SK-N-SH (cell line): ENCODE results near the gene ISM1. TPM values are rescaled to one million over a fixed set of nuclear protein-coding genes. Genes with fewer than 3 reads are reported as not detected.

Source experiments
- CTCF ChIA-PET: fragments of 300-600, 350-600 bp; formaldehyde crosslinking; extraction: SDS; loops from one replicate; lab custom pipeline; 2021; lab: Yijun Ruan, JAX
- POLR2A ChIA-PET: fragments of 350-600 bp; sonication (Branson Sonifier 250); formaldehyde crosslinking; extraction: SDS; loops from one replicate; lab custom pipeline; 2020; ENCODE audit warnings: antibody characterized with exemption, inconsistent platforms; lab: Yijun Ruan, JAX
- DNase-seq: peaks from one replicate; pipeline ENCODE4 v3.0.0; 2012
- H2AFZ ChIP-seq: fragments of 200-600 bp; sonication (generic); 2 replicates; pipeline ENCODE4 v1.8.1; 2016; ENCODE audit warnings: antibody characterized with exemption, mild to moderate bottlenecking, low read depth
- H3F3A ChIP-seq: fragments of 200-600 bp; sonication (generic); replicated peaks from 2 replicates; pipeline ENCODE3; 2016; ENCODE audit warnings: antibody characterized with exemption, mild to moderate bottlenecking; ENCODE audit not compliant: insufficient read depth
- H3K27ac ChIP-seq, 2 experiments: fragments of 200-500 bp in 1 of 2; fragments of 200-600 bp in 1 of 2; sonication (Bioruptor generic) in 1 of 2; sonication (generic), shearing (Covaris generic) in 1 of 2; 2 replicates each; pipeline versions ENCODE4 v1.5.1 to v1.6.1; 2014 to 2016; ENCODE audit warnings: low read depth in 2 of 2, inconsistent platforms in 1 of 2, low read length in 1 of 2, mild to moderate bottlenecking in 1 of 2, mixed read lengths in 1 of 2
- H3K27me3 ChIP-seq: fragments of 200-600 bp; sonication (generic), shearing (Covaris generic); 2 replicates; pipeline ENCODE4 v1.6.1; 2016; ENCODE audit warnings: mixed run types; ENCODE audit not compliant: insufficient read depth
- H3K36me3 ChIP-seq, 2 experiments: fragments of 200-500 bp in 1 of 2; fragments of 200-600 bp in 1 of 2; sonication (Bioruptor generic) in 1 of 2; sonication (generic) in 1 of 2; replicated peaks in 1 of 2; 2 replicates each; pipeline versions ENCODE3 to v1.5.1; 2014 to 2016; ENCODE audit warnings: low read length in 1 of 2, mild to moderate bottlenecking in 1 of 2; ENCODE audit not compliant: insufficient read depth in 2 of 2, control insufficient read depth in 1 of 2
- H3K4me1 ChIP-seq, 2 experiments: fragments of 200-500 bp in 1 of 2; fragments of 200-600 bp in 1 of 2; sonication (Bioruptor generic) in 1 of 2; sonication (generic), shearing (Covaris generic) in 1 of 2; 2 replicates each; pipeline versions ENCODE4 v1.5.1 to v1.6.1; 2014 to 2016; ENCODE audit warnings: low read depth in 1 of 2, low read length in 1 of 2, mixed run types in 1 of 2; ENCODE audit not compliant: insufficient read depth in 2 of 2, control insufficient read depth in 1 of 2
- H3K4me2 ChIP-seq: fragments of 200-600 bp; sonication (generic), shearing (Covaris generic); 2 replicates; pipeline ENCODE4 v1.6.1; 2017; ENCODE audit warnings: mixed run types
- H3K4me3 ChIP-seq, 2 experiments: fragments of 200-500 bp in 1 of 2; fragments of 200-600 bp in 1 of 2; sonication (Bioruptor generic) in 1 of 2; sonication (generic), shearing (Covaris generic) in 1 of 2; 2 replicates each; pipeline versions ENCODE4 v1.5.1 to v1.8.1; 2014 to 2016; ENCODE audit warnings: low read depth in 2 of 2, inconsistent platforms in 1 of 2, low read length in 1 of 2, mild to moderate bottlenecking in 1 of 2, mixed read lengths in 1 of 2, moderate library complexity in 1 of 2
- H3K79me2 ChIP-seq: fragments of 200-600 bp; sonication (generic); 2 replicates; pipeline ENCODE4 v1.8.1; 2017; ENCODE audit warnings: mild to moderate bottlenecking; ENCODE audit not compliant: insufficient read depth
- H3K9ac ChIP-seq: fragments of 200-600 bp; sonication (generic); 2 replicates; pipeline ENCODE4 v1.6.1; 2017; ENCODE audit warnings: mixed run types
- H3K9me2 ChIP-seq: fragments of 200-600 bp; sonication (generic); 2 replicates; pipeline ENCODE4 v1.6.1; 2017; ENCODE audit warnings: mixed run types
- H3K9me3 ChIP-seq: fragments of 200-600 bp; sonication (generic); 2 replicates; pipeline ENCODE4 v1.6.1; 2017; ENCODE audit warnings: mixed run types, mild to moderate bottlenecking, moderate library complexity
- H4K20me1 ChIP-seq: fragments of 200-600 bp; sonication (generic); 2 replicates; pipeline ENCODE4 v1.6.1; 2017; ENCODE audit warnings: mild to moderate bottlenecking, mixed run types; ENCODE audit not compliant: insufficient read depth
- ELF1 ChIP-seq: IDR thresholded peaks from 2 replicates; pipeline ENCODE4 v1.4.0; 2012
- GATA2 ChIP-seq: sonication (generic); formaldehyde crosslinking; IDR thresholded peaks from 2 replicates; pipeline ENCODE4 v1.5.0; 2020; ENCODE audit warnings: mild to moderate bottlenecking, missing genetic modification reagents
- MEF2A ChIP-seq: IDR thresholded peaks from 2 replicates; pipeline ENCODE4 v1.4.0; 2012; ENCODE audit warnings: low read depth, borderline replicate concordance
- MXI1 ChIP-seq: IDR thresholded peaks from 2 replicates; pipeline ENCODE4 v1.6.1; 2012; ENCODE audit warnings: mild to moderate bottlenecking, low read depth, low read length, improper control_type of control experiment
- WGBS: methylation state at CpG from one replicate; pipeline ENCODE4 v1.1.6; 2017; ENCODE audit warnings: low lambda C conversion rate; 5-methylcytosine and 5-hydroxymethylcytosine counted together
- polyA plus RNA-seq, 3 experiments: library from polyadenylated mRNA; depleted of rRNA; stranded (reverse); fragments of >200 nt; gene quantifications; 2 replicates each; pipeline ENCODE4 v1.2.3, GENCODE V29; 2012
- TF ChIP-seq, protein P1 (sequence below): IDR thresholded peaks from 2 replicates; pipeline ENCODE4 v1.4.0; 2012; ENCODE audit warnings: low read depth, borderline replicate concordance
- TF ChIP-seq, protein P2 (sequence below): IDR thresholded peaks from 2 replicates; pipeline ENCODE4 v1.6.1; 2012; ENCODE audit warnings: mild to moderate bottlenecking, low read depth, low read length, moderate library complexity

The ISM1 gene
- polyA plus RNA-seq, 1 of the 3 experiments (the other 2 are of a cell fraction) = not detected

DNA sequence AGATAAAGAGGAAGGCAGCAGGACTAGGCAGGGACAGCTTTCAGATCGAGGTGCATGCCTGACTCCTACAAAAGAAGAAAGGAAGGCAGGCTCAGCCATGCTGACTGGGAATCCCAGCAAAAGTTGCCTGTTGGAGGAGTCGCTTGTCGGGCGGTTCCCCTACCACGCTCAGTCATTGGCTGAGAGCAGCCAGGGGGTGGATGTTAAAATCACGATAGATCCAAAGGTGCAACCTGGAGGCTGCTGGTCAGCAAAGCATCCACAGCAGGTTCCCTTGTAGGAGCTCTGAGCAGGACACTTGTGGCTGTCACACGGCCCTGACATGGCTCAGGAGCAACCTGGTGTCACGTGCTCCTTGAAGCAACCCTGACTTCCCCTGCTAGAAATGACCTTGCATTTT, 74.6 kb downstream of the ISM1 start (continued):
- TF ChIP-seq, protein P1, sequence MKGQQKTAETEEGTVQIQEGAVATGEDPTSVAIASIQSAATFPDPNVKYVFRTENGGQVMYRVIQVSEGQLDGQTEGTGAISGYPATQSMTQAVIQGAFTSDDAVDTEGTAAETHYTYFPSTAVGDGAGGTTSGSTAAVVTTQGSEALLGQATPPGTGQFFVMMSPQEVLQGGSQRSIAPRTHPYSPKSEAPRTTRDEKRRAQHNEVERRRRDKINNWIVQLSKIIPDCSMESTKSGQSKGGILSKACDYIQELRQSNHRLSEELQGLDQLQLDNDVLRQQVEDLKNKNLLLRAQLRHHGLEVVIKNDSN = no peak
- TF ChIP-seq ELF1 = no peak
- TF ChIP-seq, protein P2, sequence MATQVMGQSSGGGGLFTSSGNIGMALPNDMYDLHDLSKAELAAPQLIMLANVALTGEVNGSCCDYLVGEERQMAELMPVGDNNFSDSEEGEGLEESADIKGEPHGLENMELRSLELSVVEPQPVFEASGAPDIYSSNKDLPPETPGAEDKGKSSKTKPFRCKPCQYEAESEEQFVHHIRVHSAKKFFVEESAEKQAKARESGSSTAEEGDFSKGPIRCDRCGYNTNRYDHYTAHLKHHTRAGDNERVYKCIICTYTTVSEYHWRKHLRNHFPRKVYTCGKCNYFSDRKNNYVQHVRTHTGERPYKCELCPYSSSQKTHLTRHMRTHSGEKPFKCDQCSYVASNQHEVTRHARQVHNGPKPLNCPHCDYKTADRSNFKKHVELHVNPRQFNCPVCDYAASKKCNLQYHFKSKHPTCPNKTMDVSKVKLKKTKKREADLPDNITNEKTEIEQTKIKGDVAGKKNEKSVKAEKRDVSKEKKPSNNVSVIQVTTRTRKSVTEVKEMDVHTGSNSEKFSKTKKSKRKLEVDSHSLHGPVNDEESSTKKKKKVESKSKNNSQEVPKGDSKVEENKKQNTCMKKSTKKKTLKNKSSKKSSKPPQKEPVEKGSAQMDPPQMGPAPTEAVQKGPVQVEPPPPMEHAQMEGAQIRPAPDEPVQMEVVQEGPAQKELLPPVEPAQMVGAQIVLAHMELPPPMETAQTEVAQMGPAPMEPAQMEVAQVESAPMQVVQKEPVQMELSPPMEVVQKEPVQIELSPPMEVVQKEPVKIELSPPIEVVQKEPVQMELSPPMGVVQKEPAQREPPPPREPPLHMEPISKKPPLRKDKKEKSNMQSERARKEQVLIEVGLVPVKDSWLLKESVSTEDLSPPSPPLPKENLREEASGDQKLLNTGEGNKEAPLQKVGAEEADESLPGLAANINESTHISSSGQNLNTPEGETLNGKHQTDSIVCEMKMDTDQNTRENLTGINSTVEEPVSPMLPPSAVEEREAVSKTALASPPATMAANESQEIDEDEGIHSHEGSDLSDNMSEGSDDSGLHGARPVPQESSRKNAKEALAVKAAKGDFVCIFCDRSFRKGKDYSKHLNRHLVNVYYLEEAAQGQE = no peak

DNA sequence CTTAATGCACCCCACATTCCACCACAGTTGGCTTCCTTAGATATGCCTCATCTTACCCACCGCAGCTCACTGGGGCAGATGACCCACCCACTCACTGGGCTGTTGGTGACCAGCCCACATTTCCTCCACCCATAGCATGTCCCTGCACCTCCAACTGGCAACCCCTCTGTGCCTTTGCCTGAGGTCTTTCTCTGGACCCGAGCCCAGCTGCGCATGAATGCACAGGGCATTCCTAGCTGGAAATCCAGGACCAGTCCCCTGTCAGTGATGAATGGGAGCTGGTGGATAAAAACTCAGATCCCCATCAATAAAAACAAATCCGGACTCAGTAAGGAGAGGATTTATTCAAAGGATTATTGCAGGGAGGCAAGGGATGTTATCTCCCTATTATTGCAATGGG, 75.0 kb downstream of the ISM1 start:
- Histone ChIP-seq H3K27me3 (no peaks in the 10 kb centered on the region; the same call in 1 of the 2 replicates), H3K36me3 (no peaks in the 10 kb centered on the region), H3K4me1 (no peaks in the 10 kb centered on the region; a peak in 1 of 4 replicates), H3K27ac (no peak overlapping the region), H3K9me2 (no peaks in the 10 kb centered on the region), H3K4me3 (no peak overlapping the region), H3F3A (no peaks in the 10 kb centered on the region), H3K9ac (no peak overlapping the region), H4K20me1 (no peaks in the 10 kb centered on the region), H3K79me2 (no peaks in the 10 kb centered on the region), H2AFZ (no peak overlapping the region), H3K4me2 (no peak overlapping the region), H3K9me3 (no peaks in the 10 kb centered on the region)
- DNase-seq = no peak
- ChIA-PET CTCF (no interaction called here), POLR2A (no interaction called here)
- 28% methylated on average over 4 of the region's 4 CpGs for WGBS
- TF ChIP-seq, protein P2 = no peak
- no peak for TF ChIP-seq GATA2 (CRISPR knock-in tag)
- no peak for TF ChIP-seq MXI1
- no peak for TF ChIP-seq MEF2A
